ENCODE data around the gene C1QTNF2. TPM values are rescaled to one million over a fixed set of nuclear protein-coding genes. Genes with fewer than 3 reads are reported as not detected.

Gene C1QTNF2
- polyA plus RNA-seq, 3 donors: not detected

GRCh38 chr5:160375701-160376100 lies 5.3 kb upstream of the C1QTNF2 start:
- no peak for TF ChIP-seq CTCF (IDR thresholded peaks at IDR 0.05)
- Mint-ChIP-seq H3K4me3 (no peak overlapping the region), H3K36me3 (no peaks in the 10 kb centered on the region), H3K27ac (no peak overlapping the region), H3K27me3 (ENCODE audit: low read depth in 3 of 3) (peaks cover 24 to 60% (median 33%) of the 10 kb centered on the region in 3 donors), H3K9me3 (peaks cover 0 to 3% (median 0%) of the 10 kb centered on the region in 7 donors), H3K4me1 (peaks cover 6% of the 10 kb centered on the region)
- Histone ChIP-seq H3K4me2 (replicated peaks; ENCODE audit: extremely low read depth, low read length, poor library complexity, severe bottlenecking) (no peak overlapping the region), H3K27me3 (ENCODE audit: control insufficient read depth in 2 of 2, insufficient read depth in 2 of 2, low read length in 2 of 2) (peaks cover 35 to 39% of the 10 kb centered on the region in 2 donors), H3K4me3 (replicated peaks in 1 of 3; ENCODE audit: low read depth in 2 of 3, low read length in 3 of 3) (no peak overlapping the region), H3K36me3 (replicated peaks in 1 of 2; ENCODE audit: control insufficient read depth in 1 of 2, insufficient read depth in 2 of 2, low read length in 2 of 2) (no peaks in the 10 kb centered on the region), H3K27ac (ENCODE audit: low read depth in 1 of 2, low read length in 2 of 2) (no peak overlapping the region), H3K79me2 (ENCODE audit: insufficient read depth, low read length) (no peaks in the 10 kb centered on the region), H2AFZ (ENCODE audit: insufficient read depth, low read depth, low read length, poor library complexity, severe bottlenecking) (no peak overlapping the region), H3K9ac (ENCODE audit: insufficient read depth, low read length, poor library complexity, severe bottlenecking) (no peak overlapping the region), H3K9me3 (replicated peaks in 1 of 2; ENCODE audit: control insufficient read depth in 1 of 2, insufficient read depth in 1 of 2, low read length in 2 of 2) (no peaks in the 10 kb centered on the region), H3K4me1 (ENCODE audit: control insufficient read depth in 1 of 2, insufficient read depth in 2 of 2, low read length in 2 of 2) (peaks cover under 1% of the 10 kb centered on the region in 2 donors), H4K20me1 (ENCODE audit: insufficient read depth, low read length) (no peaks in the 10 kb centered on the region)
- no CpG with 5 or more reads among the region's 2 CpGs for WGBS (ENCODE audit: insufficient coverage)
- DNase-seq: no peak
- intact Hi-C loops (cut with micrococcal nuclease): no loop called here

GRCh38 chr5:160375166-160375565 lies 4.7 kb upstream of the C1QTNF2 start:
- H3K9me3 ChIP-seq (replicated peaks in 1 of 2; ENCODE audit: control insufficient read depth in 1 of 2, insufficient read depth in 1 of 2, low read length in 2 of 2): no peaks in the 10 kb centered on the region
- Mint-ChIP-seq H3K4me3 (no peak overlapping the region), H3K36me3 (no peaks in the 10 kb centered on the region), H3K27ac (no peak overlapping the region), H3K9me3 (peaks cover 0 to 6% (median 0%) of the 10 kb centered on the region in 7 donors), H3K4me1 (peaks cover 9% of the 10 kb centered on the region), H3K27me3 (ENCODE audit: low read depth in 3 of 3) (peaks cover 29 to 65% (median 36%) of the 10 kb centered on the region in 3 donors)
- H2AFZ ChIP-seq (ENCODE audit: insufficient read depth, low read depth, low read length, poor library complexity, severe bottlenecking): no peak overlapping the region
- no peak overlapping the region for H3K4me2 ChIP-seq (replicated peaks; ENCODE audit: extremely low read depth, low read length, poor library complexity, severe bottlenecking)
- H3K4me3 ChIP-seq (replicated peaks in 1 of 3; ENCODE audit: low read depth in 2 of 3, low read length in 3 of 3): no peak overlapping the region
- peaks cover 38 to 41% of the 10 kb centered on the region in 2 donors for H3K27me3 ChIP-seq (ENCODE audit: control insufficient read depth in 2 of 2, insufficient read depth in 2 of 2, low read length in 2 of 2)
- no peaks in the 10 kb centered on the region for H3K36me3 ChIP-seq (replicated peaks in 1 of 2; ENCODE audit: control insufficient read depth in 1 of 2, insufficient read depth in 2 of 2, low read length in 2 of 2)
- no peaks in the 10 kb centered on the region for H4K20me1 ChIP-seq (ENCODE audit: insufficient read depth, low read length)
- H3K4me1 ChIP-seq (ENCODE audit: control insufficient read depth in 1 of 2, insufficient read depth in 2 of 2, low read length in 2 of 2): peaks cover 4 to 6% of the 10 kb centered on the region in 2 donors
- no peak overlapping the region for H3K27ac ChIP-seq (ENCODE audit: low read depth in 1 of 2, low read length in 2 of 2)
- no peak for DNase-seq
- no peaks in the 10 kb centered on the region for H3K79me2 ChIP-seq (ENCODE audit: insufficient read depth, low read length)
- no peak for TF ChIP-seq CTCF (IDR thresholded peaks at IDR 0.05)
- H3K9ac ChIP-seq (ENCODE audit: insufficient read depth, low read length, poor library complexity, severe bottlenecking): no peak overlapping the region
- intact Hi-C loops (cut with micrococcal nuclease): no loop called here

All from CD14-positive monocyte (primary cell).